Suprapubic skin (tissue), 4 donors: ENCODE results near the gene MYCBP2. TPM values are rescaled to one million over a fixed set of nuclear protein-coding genes. Genes with fewer than 3 reads are reported as not detected.

ENCODE experiments used
- DNase-seq, 2 donors: peaks; one replicate each; pipeline ENCODE4 v3.0.0-alpha.2; 2019; ENCODE audit warnings: low spot score in 2 of 2
- H3K27ac ChIP-seq: fragments of 200-600 bp; sonication (generic); one replicate; pipeline ENCODE4 v1.5.1; 2019
- H3K27me3 ChIP-seq: fragments of 200-600 bp; sonication (generic); one replicate; pipeline ENCODE4 v1.5.1; 2019
- H3K36me3 ChIP-seq: fragments of 200-600 bp; sonication (generic); one replicate; pipeline ENCODE4 v1.5.1; 2019
- H3K4me1 ChIP-seq: fragments of 200-600 bp; sonication (generic); one replicate; pipeline ENCODE4 v1.5.1; 2019
- H3K4me3 ChIP-seq: fragments of 200-600 bp; sonication (generic); one replicate; pipeline ENCODE4 v1.5.1; 2019; ENCODE audit warnings: mild to moderate bottlenecking
- H3K9me3 ChIP-seq: fragments of 200-600 bp; sonication (generic); one replicate; pipeline ENCODE4 v1.5.1; 2019
- EP300 ChIP-seq: sonication (generic); formaldehyde crosslinking; IDR thresholded peaks from one replicate; pipeline ENCODE4 v1.6.1; 2017; ENCODE audit warnings: antibody characterized with exemption
- POLR2A ChIP-seq, 2 donors: fragments of 450-650 bp; IDR thresholded peaks; one replicate each; pipeline ENCODE4 v1.6.1; 2017; ENCODE audit warnings: antibody characterized with exemption in 2 of 2, mild to moderate bottlenecking in 2 of 2, moderate library complexity in 2 of 2
- POLR2AphosphoS5 ChIP-seq, 3 donors: sonication (generic); formaldehyde crosslinking; IDR thresholded peaks; one replicate each; pipeline ENCODE4 v1.6.1; 2017; ENCODE audit warnings: antibody characterized with exemption in 3 of 3
- WGBS: methylation state at CpG from one replicate; pipeline ENCODE4 v1.1.5; 2018; 5-methylcytosine and 5-hydroxymethylcytosine counted together
- total RNA-seq, 4 donors: library from RNA; depleted of rRNA; stranded (reverse); fragments of >200 nt; gene quantifications; one replicate each; pipeline ENCODE4 v1.1.0, GENCODE V29; 2016
- TF ChIP-seq, protein P1 (sequence below), 2 donors: fragments of 200-600 bp in 1 of 2; fragments of 450-650 bp in 1 of 2; sonication (generic) in 1 of 2; IDR thresholded peaks; one replicate each; pipeline ENCODE4 v1.5.1; 2016 to 2019; ENCODE audit warnings: antibody characterized with exemption in 2 of 2, mild to moderate bottlenecking in 1 of 2, moderate library complexity in 1 of 2

The MYCBP2 gene
- total RNA-seq, 4 donors from 2014 or later: 182 to 245 (median 207) TPM

DNA sequence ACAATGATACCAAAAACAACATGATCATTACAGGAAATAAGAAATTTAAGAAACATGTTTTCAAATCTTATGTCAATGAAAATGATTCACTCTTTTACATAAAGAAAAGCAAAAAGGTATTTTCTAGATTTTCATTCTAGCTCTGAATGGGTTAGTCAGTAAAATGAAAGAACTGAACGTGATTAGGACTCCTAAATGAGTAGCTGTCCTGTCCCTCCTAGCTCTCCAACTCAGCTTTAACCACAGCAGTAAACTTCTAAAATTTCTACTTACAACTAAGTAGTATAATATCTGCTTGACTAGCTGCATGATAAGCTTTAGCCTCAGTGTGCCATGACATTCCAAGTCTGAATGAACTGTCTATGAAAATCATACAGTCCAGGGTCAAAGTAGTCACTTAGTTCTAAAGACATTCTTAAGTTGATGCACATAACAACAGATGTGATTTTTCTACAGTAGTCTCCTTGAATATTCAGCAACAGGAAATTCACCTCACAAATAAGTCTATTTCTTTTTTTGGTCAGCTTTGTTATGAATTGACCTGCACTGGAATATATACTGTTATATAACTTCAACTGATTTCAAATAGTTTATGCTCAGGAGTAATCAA lies 136.4 kb downstream of the MYCBP2 start:
- Histone ChIP-seq H3K9me3 (no peaks in the 10 kb centered on the region), H3K27me3 (no peaks in the 10 kb centered on the region), H3K36me3 (peaks cover 83% of the 10 kb centered on the region), H3K4me3 (no peak overlapping the region), H3K27ac (no peak overlapping the region), H3K4me1 (no peaks in the 10 kb centered on the region)
- TF ChIP-seq, protein P1, sequence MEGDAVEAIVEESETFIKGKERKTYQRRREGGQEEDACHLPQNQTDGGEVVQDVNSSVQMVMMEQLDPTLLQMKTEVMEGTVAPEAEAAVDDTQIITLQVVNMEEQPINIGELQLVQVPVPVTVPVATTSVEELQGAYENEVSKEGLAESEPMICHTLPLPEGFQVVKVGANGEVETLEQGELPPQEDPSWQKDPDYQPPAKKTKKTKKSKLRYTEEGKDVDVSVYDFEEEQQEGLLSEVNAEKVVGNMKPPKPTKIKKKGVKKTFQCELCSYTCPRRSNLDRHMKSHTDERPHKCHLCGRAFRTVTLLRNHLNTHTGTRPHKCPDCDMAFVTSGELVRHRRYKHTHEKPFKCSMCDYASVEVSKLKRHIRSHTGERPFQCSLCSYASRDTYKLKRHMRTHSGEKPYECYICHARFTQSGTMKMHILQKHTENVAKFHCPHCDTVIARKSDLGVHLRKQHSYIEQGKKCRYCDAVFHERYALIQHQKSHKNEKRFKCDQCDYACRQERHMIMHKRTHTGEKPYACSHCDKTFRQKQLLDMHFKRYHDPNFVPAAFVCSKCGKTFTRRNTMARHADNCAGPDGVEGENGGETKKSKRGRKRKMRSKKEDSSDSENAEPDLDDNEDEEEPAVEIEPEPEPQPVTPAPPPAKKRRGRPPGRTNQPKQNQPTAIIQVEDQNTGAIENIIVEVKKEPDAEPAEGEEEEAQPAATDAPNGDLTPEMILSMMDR (IDR thresholded peaks at IDR 0.05): no peak
- TF ChIP-seq POLR2AphosphoS5 (IDR thresholded peaks at IDR 0.05) (no peak), POLR2A (IDR thresholded peaks at IDR 0.05) (no peak), EP300 (no peak)
- 94% methylated on average over 1 of the region's 1 CpG for WGBS
- no peak for DNase-seq

DNA sequence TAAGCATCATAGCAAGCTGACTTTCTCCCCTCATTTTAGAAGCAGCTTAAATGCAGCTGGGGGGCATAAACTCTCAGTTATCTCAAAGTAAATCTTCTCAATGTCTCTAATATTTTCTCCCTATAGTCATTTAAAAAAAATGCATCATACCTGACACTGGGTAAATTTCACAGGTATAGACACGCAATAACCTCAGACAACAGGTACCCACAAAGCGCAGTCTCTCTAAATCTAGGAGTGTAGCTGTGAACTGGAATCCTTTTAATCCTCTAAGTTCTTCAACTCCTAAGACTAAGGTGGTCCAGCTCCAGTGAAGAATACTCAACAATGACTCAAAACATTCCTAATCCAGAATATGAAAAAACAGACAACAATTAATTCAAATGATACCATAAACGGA lies 141.2 kb downstream of the MYCBP2 start:
- DNase-seq: no peak
- Histone ChIP-seq H3K4me3 (no peak overlapping the region), H3K27ac (no peak overlapping the region), H3K9me3 (no peaks in the 10 kb centered on the region), H3K27me3 (no peaks in the 10 kb centered on the region), H3K36me3 (peaks cover 74% of the 10 kb centered on the region), H3K4me1 (no peaks in the 10 kb centered on the region)
- WGBS: 97% methylated on average over 3 of the region's 3 CpGs
- TF ChIP-seq, protein P1 (IDR thresholded peaks at IDR 0.05): no peak
- TF ChIP-seq EP300 (no peak), POLR2AphosphoS5 (IDR thresholded peaks at IDR 0.05) (no peak), POLR2A (IDR thresholded peaks at IDR 0.05) (no peak)

DNA sequence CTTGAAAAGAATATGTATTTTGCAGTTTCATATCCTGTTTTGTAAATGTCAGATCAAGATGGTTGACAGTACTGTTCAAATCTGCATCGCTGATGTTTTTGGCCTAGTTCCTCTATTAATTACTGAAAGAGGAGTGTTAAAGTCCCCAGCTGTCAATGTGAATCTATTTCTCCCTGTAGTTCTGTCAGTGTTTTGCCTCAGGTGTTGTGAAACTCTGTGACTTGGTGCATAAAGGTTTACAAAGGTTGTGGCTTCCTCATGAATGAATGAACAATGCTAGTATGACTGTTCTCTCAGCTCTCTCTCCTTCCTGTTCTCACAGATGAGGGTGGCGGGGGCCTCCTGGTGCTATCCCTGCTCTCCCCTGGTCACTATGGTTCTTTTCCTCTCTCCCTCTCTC lies 142.4 kb downstream of the MYCBP2 start:
- DNase-seq: no peak
- peaks cover 74% of the 10 kb centered on the region for H3K36me3 ChIP-seq
- H3K9me3 ChIP-seq: no peaks in the 10 kb centered on the region
- 70% methylated on average over 2 of the region's 2 CpGs for WGBS
- no peaks in the 10 kb centered on the region for H3K27me3 ChIP-seq
- H3K4me1 ChIP-seq: no peaks in the 10 kb centered on the region
- no peak for TF ChIP-seq EP300
- TF ChIP-seq, protein P1 (IDR thresholded peaks at IDR 0.05): no peak
- no peak for TF ChIP-seq POLR2AphosphoS5 (IDR thresholded peaks at IDR 0.05)
- TF ChIP-seq POLR2A (IDR thresholded peaks at IDR 0.05): no peak
- no peak overlapping the region for H3K4me3 ChIP-seq
- no peak overlapping the region for H3K27ac ChIP-seq

GRCh38 chr13:77180011-77180410 lies 146.9 kb downstream of the MYCBP2 start:
- no peak for DNase-seq
- Histone ChIP-seq H3K36me3 (peaks cover 77% of the 10 kb centered on the region), H3K4me1 (no peaks in the 10 kb centered on the region), H3K4me3 (no peak overlapping the region), H3K27ac (no peak overlapping the region), H3K9me3 (no peaks in the 10 kb centered on the region), H3K27me3 (no peaks in the 10 kb centered on the region)
- no peak for TF ChIP-seq POLR2AphosphoS5 (IDR thresholded peaks at IDR 0.05)
- TF ChIP-seq, protein P1 (IDR thresholded peaks at IDR 0.05): no peak
- TF ChIP-seq EP300: no peak
- no peak for TF ChIP-seq POLR2A (IDR thresholded peaks at IDR 0.05)
- WGBS: 89% methylated on average over 4 of the region's 4 CpGs

DNA sequence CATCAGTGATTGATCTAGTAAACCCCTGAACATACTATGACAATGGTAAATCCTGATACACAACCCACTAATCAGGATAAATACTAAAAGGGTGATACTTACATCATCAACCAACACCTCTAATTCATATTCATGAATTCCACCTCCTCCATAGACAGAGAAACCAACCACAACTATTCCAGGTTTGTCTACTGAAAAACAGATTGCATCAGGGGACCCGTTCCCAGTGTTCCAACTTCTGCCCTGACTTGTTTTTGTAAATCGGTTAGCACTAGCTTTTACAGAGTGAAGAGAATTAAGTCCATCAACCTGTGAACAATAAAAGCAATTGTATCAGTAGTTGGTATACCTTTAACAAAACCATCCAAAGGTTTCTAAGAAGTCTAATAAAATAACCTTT lies 149.2 kb downstream of the MYCBP2 start:
- H3K27ac ChIP-seq: no peak overlapping the region
- H3K4me3 ChIP-seq: no peak overlapping the region
- DNase-seq: no peak
- H3K4me1 ChIP-seq: no peaks in the 10 kb centered on the region
- TF ChIP-seq POLR2AphosphoS5 (IDR thresholded peaks at IDR 0.05): no peak
- TF ChIP-seq, protein P1 (IDR thresholded peaks at IDR 0.05): no peak
- TF ChIP-seq POLR2A (IDR thresholded peaks at IDR 0.05): no peak
- no peak for TF ChIP-seq EP300
- WGBS: 73% methylated on average over 2 of the region's 2 CpGs
- no peaks in the 10 kb centered on the region for H3K27me3 ChIP-seq
- no peaks in the 10 kb centered on the region for H3K9me3 ChIP-seq
- peaks cover 88% of the 10 kb centered on the region for H3K36me3 ChIP-seq
